ENCODE measurements around the gene TGFBR1.

GRCh38 chr9:99199938-99200539, 95.1 kb downstream of the TGFBR1 start:
- TF ChIP-seq, protein P1, sequence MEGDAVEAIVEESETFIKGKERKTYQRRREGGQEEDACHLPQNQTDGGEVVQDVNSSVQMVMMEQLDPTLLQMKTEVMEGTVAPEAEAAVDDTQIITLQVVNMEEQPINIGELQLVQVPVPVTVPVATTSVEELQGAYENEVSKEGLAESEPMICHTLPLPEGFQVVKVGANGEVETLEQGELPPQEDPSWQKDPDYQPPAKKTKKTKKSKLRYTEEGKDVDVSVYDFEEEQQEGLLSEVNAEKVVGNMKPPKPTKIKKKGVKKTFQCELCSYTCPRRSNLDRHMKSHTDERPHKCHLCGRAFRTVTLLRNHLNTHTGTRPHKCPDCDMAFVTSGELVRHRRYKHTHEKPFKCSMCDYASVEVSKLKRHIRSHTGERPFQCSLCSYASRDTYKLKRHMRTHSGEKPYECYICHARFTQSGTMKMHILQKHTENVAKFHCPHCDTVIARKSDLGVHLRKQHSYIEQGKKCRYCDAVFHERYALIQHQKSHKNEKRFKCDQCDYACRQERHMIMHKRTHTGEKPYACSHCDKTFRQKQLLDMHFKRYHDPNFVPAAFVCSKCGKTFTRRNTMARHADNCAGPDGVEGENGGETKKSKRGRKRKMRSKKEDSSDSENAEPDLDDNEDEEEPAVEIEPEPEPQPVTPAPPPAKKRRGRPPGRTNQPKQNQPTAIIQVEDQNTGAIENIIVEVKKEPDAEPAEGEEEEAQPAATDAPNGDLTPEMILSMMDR (conservative IDR thresholded peaks at IDR 0.05; ENCODE audit: low read length): no peak
- no peak for TF ChIP-seq EZH2phosphoT487 (IDR thresholded peaks at IDR 0.05; ENCODE audit: borderline replicate concordance)

Data from Loucy (cell line).